Tibial nerve (tissue), 3 donors: ENCODE data around the gene MAP2K1.

Experiments used
- POLR2A ChIP-seq, 2 donors: fragments of 450-650 bp; IDR thresholded peaks; one replicate each; pipeline ENCODE4 v1.6.1; 2017; ENCODE audit warnings: antibody characterized with exemption in 2 of 2, mild to moderate bottlenecking in 2 of 2, moderate library complexity in 2 of 2
- TF ChIP-seq, protein P1 (sequence below), 5 experiments: fragments of 200-600 bp in 3 of 5; fragments of 450-650 bp in 2 of 5; sonication (generic) in 3 of 5; IDR thresholded peaks; one replicate each; pipeline ENCODE4 v1.5.1; 2016 to 2019; ENCODE audit warnings: antibody characterized with exemption in 5 of 5, mild to moderate bottlenecking in 3 of 5, moderate library complexity in 2 of 5

DNA sequence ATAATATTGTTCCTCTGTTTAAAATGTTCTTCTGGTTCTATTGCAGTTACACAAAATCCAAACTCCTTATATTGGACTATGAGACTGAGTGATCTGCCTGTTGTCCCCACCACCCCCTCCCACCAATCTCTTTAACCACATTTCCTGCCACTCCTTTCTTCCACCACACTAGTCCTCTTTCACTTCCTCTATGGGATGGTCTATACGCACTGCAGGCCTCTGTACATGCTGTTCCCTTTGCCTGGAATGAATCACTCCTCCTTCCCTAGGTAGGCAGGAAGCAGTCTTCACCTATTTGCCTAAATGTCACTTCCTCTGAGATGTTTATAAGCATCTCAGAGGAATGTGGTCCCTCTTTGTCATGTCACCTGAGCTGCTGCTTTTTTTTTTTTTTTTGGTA lies 4.0 kb downstream of the MAP2K1 start:
- TF ChIP-seq, protein P1, sequence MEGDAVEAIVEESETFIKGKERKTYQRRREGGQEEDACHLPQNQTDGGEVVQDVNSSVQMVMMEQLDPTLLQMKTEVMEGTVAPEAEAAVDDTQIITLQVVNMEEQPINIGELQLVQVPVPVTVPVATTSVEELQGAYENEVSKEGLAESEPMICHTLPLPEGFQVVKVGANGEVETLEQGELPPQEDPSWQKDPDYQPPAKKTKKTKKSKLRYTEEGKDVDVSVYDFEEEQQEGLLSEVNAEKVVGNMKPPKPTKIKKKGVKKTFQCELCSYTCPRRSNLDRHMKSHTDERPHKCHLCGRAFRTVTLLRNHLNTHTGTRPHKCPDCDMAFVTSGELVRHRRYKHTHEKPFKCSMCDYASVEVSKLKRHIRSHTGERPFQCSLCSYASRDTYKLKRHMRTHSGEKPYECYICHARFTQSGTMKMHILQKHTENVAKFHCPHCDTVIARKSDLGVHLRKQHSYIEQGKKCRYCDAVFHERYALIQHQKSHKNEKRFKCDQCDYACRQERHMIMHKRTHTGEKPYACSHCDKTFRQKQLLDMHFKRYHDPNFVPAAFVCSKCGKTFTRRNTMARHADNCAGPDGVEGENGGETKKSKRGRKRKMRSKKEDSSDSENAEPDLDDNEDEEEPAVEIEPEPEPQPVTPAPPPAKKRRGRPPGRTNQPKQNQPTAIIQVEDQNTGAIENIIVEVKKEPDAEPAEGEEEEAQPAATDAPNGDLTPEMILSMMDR (IDR thresholded peaks at IDR 0.05): no peak
- TF ChIP-seq POLR2A (IDR thresholded peaks at IDR 0.05): no peak
